KOPT-K1 (cell line): ENCODE measurements around the gene CCDC85C.
"Not testable (repeated sequence)": the region's sequence is repeated elsewhere in the genome, so short reads cannot be mapped to it uniquely, and the experiment has no call there.

Experiments
- H3K27ac ChIP-seq: fragments of 200-600 bp; sonication (generic); 2 replicates; pipeline ENCODE4 v1.5.1; 2016; ENCODE audit warnings: antibody characterized with exemption, mild to moderate bottlenecking, low read depth, low read length; ENCODE audit not compliant: poor library complexity, severe bottlenecking
- H3K36me3 ChIP-seq: fragments of 200-600 bp; sonication (generic); 2 replicates; pipeline ENCODE4 v1.5.1; 2017; ENCODE audit warnings: antibody characterized with exemption, mild to moderate bottlenecking, low read length, moderate library complexity; ENCODE audit not compliant: insufficient read depth
- H3K9me3 ChIP-seq: fragments of 200-600 bp; sonication (generic); 2 replicates; pipeline ENCODE4 v1.5.1; 2017; ENCODE audit warnings: antibody characterized with exemption, low read length, mild to moderate bottlenecking; ENCODE audit not compliant: insufficient read depth, poor library complexity, severe bottlenecking

Gene CCDC85C

GRCh38 chr14:99603471-99604277 is at the start of gene CCDC85C:
Gene CCDC85C (minus strand): TSS chr14:99604207. CDS start chr14:99603959, 248 bp downstream.
- no peaks in the 10 kb centered on the region; the same call in 1 of the 2 replicates for H3K36me3 ChIP-seq
- H3K9me3 ChIP-seq: no peaks in the 10 kb centered on the region
- H3K27ac ChIP-seq: peak within 1 kb of the TSS; percentile 92

- Histone ChIP-seq H3K36me3 (no peaks in the 10 kb centered on the region), H3K27ac (no peak overlapping the region), H3K9me3 (no peaks in the 10 kb centered on the region)
These were observed 48.1 kb upstream of the CCDC85C start for GRCh38 chr14:99651953-99652746.

GRCh38 chr14:99650189-99650588 is 46.2 kb upstream of the CCDC85C start:
- H3K27ac ChIP-seq: no peak overlapping the region
- H3K36me3 ChIP-seq: no peaks in the 10 kb centered on the region
- H3K9me3 ChIP-seq: no peaks in the 10 kb centered on the region

GRCh38 chr14:99649643-99650042 is 45.6 kb upstream of the CCDC85C start:
- H3K36me3 ChIP-seq: no peaks in the 10 kb centered on the region
- H3K27ac ChIP-seq: no peak overlapping the region
- H3K9me3 ChIP-seq: no peaks in the 10 kb centered on the region

DNA sequence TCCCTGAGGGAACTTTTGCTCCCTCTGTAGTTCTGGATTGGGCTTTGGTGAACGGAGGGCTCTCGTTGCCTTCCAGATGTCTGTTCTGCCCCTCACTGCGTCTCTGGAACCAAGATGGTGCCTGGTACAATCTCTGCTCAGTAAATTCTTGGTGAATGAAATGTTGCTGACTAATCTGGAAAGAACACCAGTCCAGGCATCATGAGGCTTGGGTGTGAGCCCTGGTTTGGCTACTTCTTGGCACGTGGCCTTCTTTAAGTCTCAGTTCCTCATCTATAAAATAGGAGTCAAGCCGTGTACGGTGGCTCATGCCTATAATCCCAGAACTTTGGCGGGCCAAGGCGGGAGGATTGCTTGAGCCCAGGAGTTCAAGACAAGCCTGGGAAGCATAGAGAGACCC is 45.2 kb upstream of the CCDC85C start:
- no peak overlapping the region for H3K27ac ChIP-seq
- H3K36me3 ChIP-seq: no peaks in the 10 kb centered on the region
- no peaks in the 10 kb centered on the region for H3K9me3 ChIP-seq

GRCh38 chr14:99648027-99648784 is 44.2 kb upstream of the CCDC85C start:
- no peak overlapping the region for H3K27ac ChIP-seq
- H3K9me3 ChIP-seq: no peaks in the 10 kb centered on the region
- no peaks in the 10 kb centered on the region for H3K36me3 ChIP-seq

DNA sequence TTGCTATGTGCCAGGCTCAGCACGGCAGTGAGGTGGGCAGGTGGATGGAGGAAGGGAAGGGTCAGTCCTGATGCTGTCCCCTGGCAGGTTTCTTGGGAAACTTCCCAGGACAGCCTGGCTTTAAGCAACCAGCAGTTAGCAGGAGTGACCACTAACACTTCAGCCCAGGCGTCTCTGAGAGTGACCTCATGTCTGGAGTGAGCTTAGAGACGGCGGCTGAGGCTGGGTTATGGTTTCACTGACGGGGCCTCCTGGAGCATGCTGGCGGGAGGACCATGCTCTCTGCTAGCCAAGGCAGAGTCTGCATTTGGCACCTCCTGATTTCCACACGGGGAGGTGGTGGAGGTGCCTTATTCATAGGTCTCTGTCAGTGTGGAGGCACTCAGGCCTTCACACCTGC is 43.4 kb upstream of the CCDC85C start:
- no peaks in the 10 kb centered on the region for H3K9me3 ChIP-seq
- no peak overlapping the region for H3K27ac ChIP-seq
- no peaks in the 10 kb centered on the region for H3K36me3 ChIP-seq

DNA sequence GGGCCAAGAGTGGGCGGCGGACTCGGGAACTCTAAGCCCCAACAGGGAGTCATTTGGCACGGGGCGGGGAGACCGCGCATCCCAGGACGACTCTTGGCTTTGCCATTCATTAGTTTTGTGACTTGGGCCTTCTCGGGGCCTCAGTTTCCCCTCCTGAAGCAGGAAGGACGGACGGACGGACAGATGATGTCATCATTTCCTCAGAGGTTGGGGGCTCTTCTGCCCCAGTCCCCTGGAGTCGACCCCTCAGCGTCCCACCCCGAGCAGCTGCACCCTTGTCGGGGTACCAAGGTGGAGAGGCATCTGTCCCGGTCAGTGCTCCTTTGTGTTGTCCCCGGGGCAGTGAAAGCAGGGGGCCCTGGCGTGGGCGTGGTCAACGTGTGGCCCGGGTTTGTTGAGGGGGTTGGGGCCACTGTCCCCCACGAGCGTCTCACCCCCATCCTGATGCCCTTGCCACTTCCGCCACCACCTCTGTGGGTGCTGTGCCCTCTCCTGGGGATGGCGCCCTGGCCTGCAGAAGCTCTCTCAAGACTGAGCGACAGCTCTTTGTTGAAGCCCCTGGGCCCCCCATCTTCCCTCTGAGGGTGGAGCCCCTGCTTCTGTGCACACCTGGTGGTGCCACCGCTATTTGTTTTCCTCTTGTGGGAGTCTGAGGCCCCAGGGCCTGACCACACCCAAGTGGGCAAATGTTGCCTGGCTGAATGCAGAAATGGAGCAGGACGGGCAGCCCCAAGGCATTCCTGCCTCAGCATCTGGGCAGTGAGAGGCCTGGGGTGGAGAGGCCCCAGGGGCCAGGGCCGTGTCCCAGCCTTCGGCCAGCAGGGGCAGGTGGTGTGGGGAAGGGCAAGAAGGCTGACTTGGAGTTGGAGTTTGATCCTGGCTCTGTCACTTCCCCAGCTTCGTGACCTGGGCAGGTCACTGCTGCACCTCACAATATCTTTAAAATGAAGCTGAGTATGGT is 41.8 kb upstream of the CCDC85C start:
- Histone ChIP-seq H3K27ac (no peak overlapping the region), H3K36me3 (no peaks in the 10 kb centered on the region), H3K9me3 (no peaks in the 10 kb centered on the region)

- Histone ChIP-seq H3K9me3 (no peaks in the 10 kb centered on the region), H3K36me3 (no peaks in the 10 kb centered on the region), H3K27ac (no peak within 1 kb of the TSS)
These were observed 40.9 kb upstream of the CCDC85C start, which contains the start of gene HHIPL1 for GRCh38 chr14:99644723-99645544. Gene HHIPL1 (plus strand): TSS chr14:99645129. CDS start chr14:99645208, 79 bp downstream.

DNA sequence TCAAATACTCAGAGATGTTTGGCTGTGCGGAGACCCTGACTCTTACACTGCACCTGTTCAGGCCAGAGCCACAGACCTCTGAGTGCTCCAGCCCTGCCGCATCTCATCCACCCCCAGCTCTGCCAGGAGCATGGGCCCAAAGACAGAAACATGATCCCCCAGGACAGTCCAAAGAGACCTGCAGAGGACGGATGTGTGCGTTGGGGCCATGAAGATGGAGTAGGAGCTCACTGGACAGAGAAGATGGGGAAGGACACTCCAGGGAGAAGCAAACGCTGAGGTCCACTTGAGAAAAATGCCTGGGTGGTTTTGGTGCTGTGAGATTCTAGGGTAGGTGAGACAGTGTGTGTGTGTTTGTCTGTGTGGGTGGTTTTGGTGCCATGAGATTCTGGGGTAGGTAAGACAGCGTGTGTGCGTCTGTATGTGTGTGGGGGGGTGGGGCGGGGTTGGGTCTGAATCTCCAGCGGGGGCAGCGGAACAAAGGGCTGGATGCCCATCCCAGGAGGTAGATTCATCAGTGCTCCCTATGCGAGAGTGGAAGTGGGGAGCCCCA is 40.1 kb upstream of the CCDC85C start:
- no peaks in the 10 kb centered on the region for H3K9me3 ChIP-seq
- no peaks in the 10 kb centered on the region for H3K36me3 ChIP-seq
- H3K27ac ChIP-seq: no peak overlapping the region

GRCh38 chr14:99643343-99643742 is 39.3 kb upstream of the CCDC85C start:
- Histone ChIP-seq H3K27ac (no peak overlapping the region), H3K36me3 (no peaks in the 10 kb centered on the region), H3K9me3 (no peaks in the 10 kb centered on the region)

DNA sequence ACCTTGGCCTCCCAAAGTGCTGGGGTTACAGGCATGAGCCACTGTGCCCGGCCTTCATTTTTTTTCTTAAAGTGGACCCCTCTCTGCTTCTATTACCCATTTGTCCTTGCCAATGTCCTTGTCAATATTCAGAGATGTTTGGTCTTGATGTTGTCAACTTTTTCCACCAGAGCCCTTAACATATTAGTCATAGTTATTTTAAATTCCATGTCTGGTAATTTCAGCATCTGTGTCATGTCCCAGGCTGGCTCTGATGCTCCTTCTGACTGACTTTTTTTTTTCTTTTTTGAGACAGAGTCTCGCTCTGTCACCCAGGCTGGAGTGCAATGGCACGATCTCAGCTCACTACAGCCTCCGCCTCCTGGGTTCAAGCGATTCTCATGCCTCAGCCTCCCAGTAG is 38.8 kb upstream of the CCDC85C start:
- not testable (repeated sequence) for H3K36me3 ChIP-seq, H3K9me3 ChIP-seq, H3K27ac ChIP-seq

DNA sequence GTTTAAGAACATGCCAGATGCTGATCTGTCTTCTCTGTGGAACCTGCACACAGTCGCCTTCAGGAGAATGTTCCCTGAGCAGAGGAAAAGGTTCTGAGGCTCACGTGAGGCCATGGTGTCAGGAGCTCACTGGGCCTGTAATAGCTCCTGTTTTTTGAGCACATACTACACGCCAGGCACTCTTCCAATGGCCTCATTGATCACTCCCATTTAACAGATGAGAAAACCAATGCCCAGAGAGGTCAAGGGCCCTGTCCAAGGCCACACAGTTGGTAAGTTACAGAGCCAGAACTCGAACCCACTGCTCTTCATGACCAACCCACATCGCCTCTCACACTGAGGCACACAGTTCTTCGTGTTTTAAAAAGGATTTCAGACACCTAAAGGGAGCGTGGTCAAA is 33.6 kb upstream of the CCDC85C start:
- Histone ChIP-seq H3K27ac (no peak overlapping the region), H3K9me3 (no peaks in the 10 kb centered on the region), H3K36me3 (no peaks in the 10 kb centered on the region)
